WTC11 (cell line): ENCODE data around the gene GPR162. TPM values are rescaled to one million over a fixed set of nuclear protein-coding genes. Genes with fewer than 3 reads are reported as not detected.
A peak's percentile ranks its signal among the peaks of the same experiment; 100 is the strongest.

ENCODE experiments used
- CREB1 ChIP-seq: sonication (generic); formaldehyde crosslinking; IDR thresholded peaks from 2 replicates; pipeline ENCODE4 v1.8.0; 2023; ENCODE audit warnings: mild to moderate bottlenecking, missing genetic modification reagents
- CREM ChIP-seq: sonication (generic); formaldehyde crosslinking; IDR thresholded peaks from 2 replicates; pipeline ENCODE4 v1.8.1; 2022; ENCODE audit warnings: mild to moderate bottlenecking, missing genetic modification reagents, moderate library complexity
- ESRRA ChIP-seq: sonication (generic); formaldehyde crosslinking; IDR thresholded peaks from 2 replicates; pipeline ENCODE4 v1.8.1; 2022; ENCODE audit warnings: mild to moderate bottlenecking, missing genetic modification reagents, borderline replicate concordance
- ETV6 ChIP-seq: sonication (generic); formaldehyde crosslinking; IDR thresholded peaks from 2 replicates; pipeline ENCODE4 v1.8.1; 2022; ENCODE audit warnings: mild to moderate bottlenecking, missing genetic modification reagents
- FOXJ3 ChIP-seq: sonication (generic); formaldehyde crosslinking; IDR thresholded peaks from 2 replicates; pipeline ENCODE4 v1.9.0; 2021; ENCODE audit warnings: missing genetic modification reagents, mild to moderate bottlenecking, borderline replicate concordance
- GABPB1 ChIP-seq: sonication (generic); formaldehyde crosslinking; IDR thresholded peaks from 2 replicates; pipeline ENCODE4 v1.8.1; 2023; ENCODE audit warnings: mild to moderate bottlenecking, missing genetic modification reagents
- GRHL2 ChIP-seq: fragments of 250-450 bp; sonication (Bioruptor Pico); IDR thresholded peaks from 2 replicates; pipeline ENCODE4 v1.8.0; 2022; ENCODE audit warnings: mild to moderate bottlenecking, moderate library complexity; ENCODE audit not compliant: insufficient replicate concordance, severe bottlenecking
- KAT7 ChIP-seq: sonication (generic); formaldehyde crosslinking; IDR thresholded peaks from 2 replicates; pipeline ENCODE4 v1.8.1; 2023; ENCODE audit warnings: missing genetic modification reagents, mild to moderate bottlenecking, borderline replicate concordance
- NR2C2 ChIP-seq: sonication (generic); formaldehyde crosslinking; IDR thresholded peaks from 2 replicates; pipeline ENCODE4 v1.8.0; 2022; ENCODE audit warnings: mild to moderate bottlenecking, missing genetic modification reagents
- NR3C1 ChIP-seq: sonication (generic); formaldehyde crosslinking; conservative IDR thresholded peaks from 2 replicates; pipeline ENCODE4 v1.8.1; 2023; ENCODE audit warnings: low read depth, mild to moderate bottlenecking, missing genetic modification reagents
- SMAD3 ChIP-seq: sonication (generic); formaldehyde crosslinking; IDR thresholded peaks from 2 replicates; pipeline ENCODE4 v1.8.0; 2022; ENCODE audit warnings: missing genetic modification reagents, mild to moderate bottlenecking, borderline replicate concordance
- TCF7 ChIP-seq: sonication (generic); formaldehyde crosslinking; IDR thresholded peaks from 2 replicates; pipeline ENCODE4 v1.8.0; 2022; ENCODE audit warnings: mild to moderate bottlenecking, low read depth, missing genetic modification reagents, moderate library complexity
- ZBTB21 ChIP-seq: sonication (generic); formaldehyde crosslinking; IDR thresholded peaks from 2 replicates; pipeline ENCODE4 v1.8.1; 2023; ENCODE audit warnings: mild to moderate bottlenecking, missing genetic modification reagents, borderline replicate concordance
- ZNF232 ChIP-seq: sonication (generic); formaldehyde crosslinking; IDR thresholded peaks from 2 replicates; pipeline ENCODE4 v1.8.0; 2022; ENCODE audit warnings: mild to moderate bottlenecking, missing genetic modification reagents
- ZNF317 ChIP-seq: sonication (generic); formaldehyde crosslinking; IDR thresholded peaks from 2 replicates; pipeline ENCODE4 v1.8.1; 2023; ENCODE audit warnings: low read depth, mild to moderate bottlenecking, moderate library complexity, missing genetic modification reagents, borderline replicate concordance
- ZNF416 ChIP-seq: fragments of 250-450 bp; sonication (Bioruptor Pico); IDR thresholded peaks from 2 replicates; pipeline ENCODE4 v1.9.0; 2021; ENCODE audit warnings: mild to moderate bottlenecking, inconsistent platforms
- ZNF423 ChIP-seq: fragments of 250-450 bp; sonication (Bioruptor Pico); IDR thresholded peaks from 2 replicates; pipeline ENCODE4 v2.1.2; 2022; ENCODE audit warnings: mild to moderate bottlenecking, moderate library complexity
- total RNA-seq: library from RNA; stranded (reverse); gene quantifications from 3 replicates; pipeline ENCODE4 v1.2.3, GENCODE V29; 2021
- TF ChIP-seq, protein P1 (sequence below): sonication (generic); formaldehyde crosslinking; IDR thresholded peaks from 2 replicates; pipeline ENCODE4 v1.8.0; 2022; ENCODE audit warnings: mild to moderate bottlenecking, missing genetic modification reagents
- TF ChIP-seq, protein P2 (sequence below): fragments of 250-450 bp; sonication (Bioruptor Pico); IDR thresholded peaks from 2 replicates; pipeline ENCODE4 v1.9.0; 2021; ENCODE audit warnings: mild to moderate bottlenecking
- TF ChIP-seq, protein P3 (sequence below): sonication (generic); formaldehyde crosslinking; IDR thresholded peaks from 2 replicates; pipeline ENCODE4 v1.8.0; 2022; ENCODE audit warnings: mild to moderate bottlenecking, missing genetic modification reagents
- TF ChIP-seq, protein P4 (sequence below): sonication (generic); formaldehyde crosslinking; IDR thresholded peaks from 2 replicates; pipeline ENCODE4 v1.8.1; 2023; ENCODE audit warnings: mild to moderate bottlenecking, missing genetic modification reagents, moderate library complexity
- TF ChIP-seq, protein P5 (sequence below): fragments of 250-450 bp; sonication (Bioruptor Pico); IDR thresholded peaks from 2 replicates; pipeline ENCODE4 v1.8.0; 2021; ENCODE audit warnings: mild to moderate bottlenecking
- TF ChIP-seq, protein P6 (sequence below): fragments of 250-450 bp; sonication (Bioruptor Pico); IDR thresholded peaks from 2 replicates; pipeline ENCODE4 v2.1.2; 2022; ENCODE audit warnings: mild to moderate bottlenecking, moderate library complexity
- TF ChIP-seq, protein P7 (sequence below): fragments of 250-450 bp; sonication (Bioruptor Pico); conservative IDR thresholded peaks from 2 replicates; pipeline ENCODE4 v1.9.0; 2021; ENCODE audit warnings: mild to moderate bottlenecking
- TF ChIP-seq, protein P8 (sequence below): sonication (generic); formaldehyde crosslinking; IDR thresholded peaks from 2 replicates; pipeline ENCODE4 v1.8.0; 2022; ENCODE audit warnings: mild to moderate bottlenecking, missing genetic modification reagents

GPR162 gene
- total RNA-seq, 1 experiment from 2014 or later: 7.3 TPM

DNA sequence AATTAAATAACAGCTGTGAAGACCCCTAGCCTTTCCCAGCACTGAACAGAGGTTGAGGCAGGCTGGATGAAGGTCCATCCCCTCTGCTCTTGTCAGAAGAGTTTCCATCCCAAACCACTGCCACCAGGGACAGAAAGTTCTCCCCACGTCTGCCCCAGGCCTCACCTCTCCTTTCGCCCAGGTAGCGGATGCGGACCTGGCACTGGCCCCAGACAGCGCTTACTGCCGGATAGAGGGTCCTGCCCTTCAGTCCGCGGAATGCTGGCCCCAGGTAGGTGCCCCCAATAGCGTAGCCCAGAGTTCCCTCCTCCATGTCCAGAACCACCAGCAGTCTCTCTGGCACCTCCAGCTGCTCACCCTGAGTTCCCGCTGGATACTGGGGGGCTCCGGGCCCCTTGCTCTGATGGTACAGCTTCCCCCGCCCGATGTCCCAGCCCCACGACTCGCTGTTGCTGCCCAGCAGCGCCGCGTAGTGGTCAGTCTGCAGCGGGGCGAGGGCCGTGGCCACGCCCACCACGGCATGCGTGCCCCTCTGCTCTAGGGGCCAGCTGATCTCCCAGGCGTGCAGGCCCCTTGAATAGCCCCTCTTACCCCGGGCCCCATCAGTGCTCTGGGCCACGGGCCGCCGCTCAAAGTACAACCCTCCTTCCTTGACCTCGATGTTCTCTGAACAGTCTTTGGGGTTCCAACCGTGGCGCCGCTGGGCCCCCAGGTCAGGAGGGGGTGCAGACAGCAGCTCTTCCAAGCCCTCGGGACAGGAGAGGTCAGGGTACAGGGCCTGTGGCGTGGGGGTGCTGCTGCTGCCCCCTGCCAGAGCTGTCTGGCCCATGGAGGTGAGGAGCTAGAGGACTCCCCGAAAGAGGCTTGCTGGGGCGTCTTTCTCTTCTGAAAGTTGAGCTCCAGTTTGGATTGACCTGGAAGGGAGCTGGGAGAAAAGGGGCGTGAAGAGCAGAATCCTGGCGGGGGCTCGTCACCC, 50.7 kb downstream of the GPR162 start (continued):
- TF ChIP-seq ESRRA (CRISPR knock-in tag) (no peak), ETV6 (no peak), ZNF416 (CRISPR knock-in tag) (0 out of 2 replicates have a peak, but pooled peaks have one; percentile 65), GRHL2 (CRISPR knock-in tag) (no peak), NR3C1 (CRISPR knock-in tag) (0 out of 2 replicates have a peak, but pooled peaks have one; percentile 64), TCF7 (CRISPR knock-in tag) (0 out of 2 replicates have a peak, but pooled peaks have one; percentile 25), ZNF232 (CRISPR knock-in tag) (peak; percentile 33; the same call in 1 of the 2 replicates), CREM (no peak), ZBTB21 (CRISPR knock-in tag) (peak; percentile 26; the same call in 1 of the 2 replicates), ZNF423 (CRISPR knock-in tag) (no peak), ZNF317 (CRISPR knock-in tag) (no peak), GABPB1 (CRISPR knock-in tag) (no peak), SMAD3 (CRISPR knock-in tag) (no peak), CREB1 (CRISPR knock-in tag) (no peak), NR2C2 (no peak), FOXJ3 (CRISPR knock-in tag) (no peak), KAT7 (CRISPR knock-in tag) (no peak; the same call in 1 of the 2 replicates)
- TF ChIP-seq, protein P1, sequence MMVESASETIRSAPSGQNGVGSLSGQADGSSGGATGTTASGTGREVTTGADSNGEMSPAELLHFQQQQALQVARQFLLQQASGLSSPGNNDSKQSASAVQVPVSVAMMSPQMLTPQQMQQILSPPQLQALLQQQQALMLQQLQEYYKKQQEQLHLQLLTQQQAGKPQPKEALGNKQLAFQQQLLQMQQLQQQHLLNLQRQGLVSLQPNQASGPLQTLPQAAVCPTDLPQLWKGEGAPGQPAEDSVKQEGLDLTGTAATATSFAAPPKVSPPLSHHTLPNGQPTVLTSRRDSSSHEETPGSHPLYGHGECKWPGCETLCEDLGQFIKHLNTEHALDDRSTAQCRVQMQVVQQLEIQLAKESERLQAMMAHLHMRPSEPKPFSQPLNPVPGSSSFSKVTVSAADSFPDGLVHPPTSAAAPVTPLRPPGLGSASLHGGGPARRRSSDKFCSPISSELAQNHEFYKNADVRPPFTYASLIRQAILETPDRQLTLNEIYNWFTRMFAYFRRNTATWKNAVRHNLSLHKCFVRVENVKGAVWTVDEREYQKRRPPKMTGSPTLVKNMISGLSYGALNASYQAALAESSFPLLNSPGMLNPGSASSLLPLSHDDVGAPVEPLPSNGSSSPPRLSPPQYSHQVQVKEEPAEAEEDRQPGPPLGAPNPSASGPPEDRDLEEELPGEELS (CRISPR knock-in tag): no peak
- TF ChIP-seq, protein P2, sequence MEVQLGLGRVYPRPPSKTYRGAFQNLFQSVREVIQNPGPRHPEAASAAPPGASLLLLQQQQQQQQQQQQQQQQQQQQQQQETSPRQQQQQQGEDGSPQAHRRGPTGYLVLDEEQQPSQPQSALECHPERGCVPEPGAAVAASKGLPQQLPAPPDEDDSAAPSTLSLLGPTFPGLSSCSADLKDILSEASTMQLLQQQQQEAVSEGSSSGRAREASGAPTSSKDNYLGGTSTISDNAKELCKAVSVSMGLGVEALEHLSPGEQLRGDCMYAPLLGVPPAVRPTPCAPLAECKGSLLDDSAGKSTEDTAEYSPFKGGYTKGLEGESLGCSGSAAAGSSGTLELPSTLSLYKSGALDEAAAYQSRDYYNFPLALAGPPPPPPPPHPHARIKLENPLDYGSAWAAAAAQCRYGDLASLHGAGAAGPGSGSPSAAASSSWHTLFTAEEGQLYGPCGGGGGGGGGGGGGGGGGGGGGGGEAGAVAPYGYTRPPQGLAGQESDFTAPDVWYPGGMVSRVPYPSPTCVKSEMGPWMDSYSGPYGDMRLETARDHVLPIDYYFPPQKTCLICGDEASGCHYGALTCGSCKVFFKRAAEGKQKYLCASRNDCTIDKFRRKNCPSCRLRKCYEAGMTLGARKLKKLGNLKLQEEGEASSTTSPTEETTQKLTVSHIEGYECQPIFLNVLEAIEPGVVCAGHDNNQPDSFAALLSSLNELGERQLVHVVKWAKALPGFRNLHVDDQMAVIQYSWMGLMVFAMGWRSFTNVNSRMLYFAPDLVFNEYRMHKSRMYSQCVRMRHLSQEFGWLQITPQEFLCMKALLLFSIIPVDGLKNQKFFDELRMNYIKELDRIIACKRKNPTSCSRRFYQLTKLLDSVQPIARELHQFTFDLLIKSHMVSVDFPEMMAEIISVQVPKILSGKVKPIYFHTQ: no peak
- TF ChIP-seq, protein P3, sequence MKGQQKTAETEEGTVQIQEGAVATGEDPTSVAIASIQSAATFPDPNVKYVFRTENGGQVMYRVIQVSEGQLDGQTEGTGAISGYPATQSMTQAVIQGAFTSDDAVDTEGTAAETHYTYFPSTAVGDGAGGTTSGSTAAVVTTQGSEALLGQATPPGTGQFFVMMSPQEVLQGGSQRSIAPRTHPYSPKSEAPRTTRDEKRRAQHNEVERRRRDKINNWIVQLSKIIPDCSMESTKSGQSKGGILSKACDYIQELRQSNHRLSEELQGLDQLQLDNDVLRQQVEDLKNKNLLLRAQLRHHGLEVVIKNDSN (CRISPR knock-in tag): peak; percentile 52; the same call in 1 of the 2 replicates
- TF ChIP-seq, protein P4, sequence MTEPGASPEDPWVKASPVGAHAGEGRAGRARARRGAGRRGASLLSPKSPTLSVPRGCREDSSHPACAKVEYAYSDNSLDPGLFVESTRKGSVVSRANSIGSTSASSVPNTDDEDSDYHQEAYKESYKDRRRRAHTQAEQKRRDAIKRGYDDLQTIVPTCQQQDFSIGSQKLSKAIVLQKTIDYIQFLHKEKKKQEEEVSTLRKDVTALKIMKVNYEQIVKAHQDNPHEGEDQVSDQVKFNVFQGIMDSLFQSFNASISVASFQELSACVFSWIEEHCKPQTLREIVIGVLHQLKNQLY: 0 out of 2 replicates have a peak, but pooled peaks have one; percentile 75
- TF ChIP-seq, protein P5, sequence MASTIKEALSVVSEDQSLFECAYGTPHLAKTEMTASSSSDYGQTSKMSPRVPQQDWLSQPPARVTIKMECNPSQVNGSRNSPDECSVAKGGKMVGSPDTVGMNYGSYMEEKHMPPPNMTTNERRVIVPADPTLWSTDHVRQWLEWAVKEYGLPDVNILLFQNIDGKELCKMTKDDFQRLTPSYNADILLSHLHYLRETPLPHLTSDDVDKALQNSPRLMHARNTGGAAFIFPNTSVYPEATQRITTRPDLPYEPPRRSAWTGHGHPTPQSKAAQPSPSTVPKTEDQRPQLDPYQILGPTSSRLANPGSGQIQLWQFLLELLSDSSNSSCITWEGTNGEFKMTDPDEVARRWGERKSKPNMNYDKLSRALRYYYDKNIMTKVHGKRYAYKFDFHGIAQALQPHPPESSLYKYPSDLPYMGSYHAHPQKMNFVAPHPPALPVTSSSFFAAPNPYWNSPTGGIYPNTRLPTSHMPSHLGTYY (CRISPR knock-in tag): no peak
- TF ChIP-seq, protein P6, sequence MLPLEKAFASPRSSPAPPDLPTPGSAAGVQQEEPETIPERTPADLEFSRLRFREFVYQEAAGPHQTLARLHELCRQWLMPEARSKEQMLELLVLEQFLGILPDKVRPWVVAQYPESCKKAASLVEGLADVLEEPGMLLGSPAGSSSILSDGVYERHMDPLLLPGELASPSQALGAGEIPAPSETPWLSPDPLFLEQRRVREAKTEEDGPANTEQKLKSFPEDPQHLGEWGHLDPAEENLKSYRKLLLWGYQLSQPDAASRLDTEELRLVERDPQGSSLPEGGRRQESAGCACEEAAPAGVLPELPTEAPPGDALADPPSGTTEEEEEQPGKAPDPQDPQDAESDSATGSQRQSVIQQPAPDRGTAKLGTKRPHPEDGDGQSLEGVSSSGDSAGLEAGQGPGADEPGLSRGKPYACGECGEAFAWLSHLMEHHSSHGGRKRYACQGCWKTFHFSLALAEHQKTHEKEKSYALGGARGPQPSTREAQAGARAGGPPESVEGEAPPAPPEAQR: no peak
- TF ChIP-seq, protein P7, sequence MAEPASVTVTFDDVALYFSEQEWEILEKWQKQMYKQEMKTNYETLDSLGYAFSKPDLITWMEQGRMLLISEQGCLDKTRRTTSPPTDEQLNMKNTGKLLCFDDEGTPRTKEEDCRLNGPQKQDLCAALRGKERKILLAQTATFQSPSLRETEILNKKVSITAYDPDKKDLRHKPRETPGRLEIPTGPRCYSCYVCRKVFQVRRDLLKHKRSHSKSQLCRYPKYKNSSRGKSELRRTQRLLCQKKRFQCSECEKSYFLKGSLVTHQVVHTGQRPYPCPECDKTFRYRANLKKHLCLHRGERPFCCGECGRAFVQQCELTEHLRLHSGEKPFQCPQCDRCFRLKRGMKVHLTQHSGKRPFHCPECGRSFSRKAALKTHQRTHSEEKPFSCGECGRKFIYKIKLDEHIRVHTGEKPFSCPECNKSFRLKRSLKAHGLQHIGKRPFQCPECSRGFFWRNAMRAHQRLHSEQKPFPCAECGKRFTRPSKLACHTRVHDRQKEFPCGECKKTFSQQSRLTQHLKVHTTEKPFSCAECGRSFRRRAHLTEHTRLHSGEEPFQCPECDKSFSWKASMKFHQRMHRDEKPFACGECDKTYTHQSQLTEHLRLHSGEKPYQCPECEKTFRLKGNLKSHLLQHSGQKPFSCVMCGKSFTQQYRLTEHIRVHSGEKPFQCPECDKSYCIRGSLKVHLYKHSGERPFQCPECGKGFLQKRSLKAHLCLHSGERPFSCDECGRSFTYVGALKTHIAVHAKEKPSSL: no peak; the same call in 1 of the 2 replicates
- TF ChIP-seq, protein P8, sequence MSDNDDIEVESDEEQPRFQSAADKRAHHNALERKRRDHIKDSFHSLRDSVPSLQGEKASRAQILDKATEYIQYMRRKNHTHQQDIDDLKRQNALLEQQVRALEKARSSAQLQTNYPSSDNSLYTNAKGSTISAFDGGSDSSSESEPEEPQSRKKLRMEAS: peak; percentile 63; the same call in 1 of the 2 replicates
